ENCODE data around the gene LGR6.

DNA sequence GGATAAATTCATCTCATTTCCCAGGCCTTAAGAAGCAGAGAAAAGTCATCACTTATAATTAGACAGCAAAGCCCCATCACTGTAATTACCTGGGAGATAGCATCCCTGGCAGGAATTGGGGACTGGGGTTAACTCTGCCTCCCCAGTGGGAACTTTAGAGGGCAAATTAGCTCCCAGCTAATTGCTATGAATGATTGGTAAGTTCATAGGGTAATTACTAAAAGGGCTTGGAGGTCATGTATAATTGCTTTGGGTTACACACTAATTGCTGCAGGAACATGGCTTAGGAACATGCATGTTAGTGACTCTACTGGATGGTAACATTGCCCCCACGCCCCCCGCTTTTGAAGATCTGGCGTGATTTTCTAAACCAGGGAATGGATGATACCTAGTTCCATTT lies 83.3 kb downstream of the LGR6 start:
- TF ChIP-seq CTCF (IDR thresholded peaks at IDR 0.05) (no peak), POLR2A (IDR thresholded peaks at IDR 0.05) (no peak)

Measured in right lobe of liver (tissue), 4 donors.